H1 (cell line): Measurements from ENCODE around the gene CTAG1A.

Source experiments
- CEBPB ChIP-seq: IDR thresholded peaks from 2 replicates; pipeline ENCODE4 v1.6.1; 2012; ENCODE audit warnings: low read depth, low read length
- CHD2 ChIP-seq: IDR thresholded peaks from 2 replicates; pipeline ENCODE4 v1.6.1; 2012; ENCODE audit warnings: low read length, improper control_type of control experiment
- CREB1 ChIP-seq: IDR thresholded peaks from 2 replicates; pipeline ENCODE4 v1.6.1; 2012; ENCODE audit warnings: inconsistent platforms
- CTCF ChIP-seq, 3 experiments: IDR thresholded peaks; 1 replicate in 2 of 3; 2 replicates in 1 of 3; pipeline versions ENCODE4 v1.5.1 to v1.6.1; 2011; ENCODE audit warnings: low read length in 3 of 3, mild to moderate bottlenecking in 3 of 3, inconsistent platforms in 2 of 3, low read depth in 1 of 3, moderate library complexity in 1 of 3; ENCODE audit not compliant: insufficient read depth in 1 of 3; ENCODE audit errors: control extremely low read depth in 1 of 3
- EP300 ChIP-seq, 2 experiments: IDR thresholded peaks; 1 replicate in 1 of 2; 2 replicates in 1 of 2; pipeline ENCODE4 v1.6.1; 2011 to 2012; ENCODE audit warnings: low read depth in 2 of 2, low read length in 2 of 2, mild to moderate bottlenecking in 2 of 2, borderline replicate concordance in 1 of 2, inconsistent platforms in 1 of 2, moderate library complexity in 1 of 2
- FOSL1 ChIP-seq: IDR thresholded peaks from 2 replicates; pipeline ENCODE4 v1.6.1; 2011; ENCODE audit warnings: mild to moderate bottlenecking, low read depth, low read length, moderate library complexity; ENCODE audit not compliant: insufficient read depth
- KDM1A ChIP-seq: fragments of 200-600, 300-600 bp; sonication (generic); IDR thresholded peaks from 2 replicates; pipeline ENCODE4 v1.7.1; 2016; ENCODE audit warnings: mild to moderate bottlenecking, low read length, borderline replicate concordance
- MAX ChIP-seq: IDR thresholded peaks from 2 replicates; pipeline ENCODE4 v1.6.1; 2012; ENCODE audit warnings: inconsistent platforms
- POLR2A ChIP-seq, 2 experiments: IDR thresholded peaks; 1 replicate in 1 of 2; 2 replicates in 1 of 2; pipeline ENCODE4 v1.6.1; 2011; ENCODE audit warnings: low read depth in 2 of 2, low read length in 2 of 2, mild to moderate bottlenecking in 2 of 2; ENCODE audit errors: control extremely low read depth in 1 of 2
- POLR2AphosphoS5 ChIP-seq: IDR thresholded peaks from 2 replicates; pipeline ENCODE4 v1.6.1; 2011; ENCODE audit warnings: low read depth, low read length
- POU5F1 ChIP-seq: IDR thresholded peaks from 2 replicates; pipeline ENCODE4 v1.6.1; 2011; ENCODE audit warnings: low read depth, mild to moderate bottlenecking, low read length, moderate library complexity
- SIN3A ChIP-seq, 2 experiments: IDR thresholded peaks in 1 of 2; conservative IDR thresholded peaks in 1 of 2; 2 replicates each; pipeline ENCODE4 v1.6.1; 2011 to 2012; ENCODE audit warnings: low read length in 2 of 2, improper control_type of control experiment in 1 of 2, low read depth in 1 of 2, mild to moderate bottlenecking in 1 of 2
- TAF1 ChIP-seq: IDR thresholded peaks from 2 replicates; pipeline ENCODE4 v1.6.1; 2011; ENCODE audit warnings: mild to moderate bottlenecking, low read depth, low read length
- TEAD4 ChIP-seq: IDR thresholded peaks from 2 replicates; pipeline ENCODE4 v1.6.1; 2012; ENCODE audit warnings: low read depth, low read length, inconsistent platforms, mixed read lengths

- TF ChIP-seq EP300 (IDR thresholded peaks at IDR 0.05; ENCODE audit: borderline replicate concordance in 1 of 2, low read depth in 2 of 2, low read length in 2 of 2) (no peak), MAX (no peak), CTCF (IDR thresholded peaks at IDR 0.05; ENCODE audit: control extremely low read depth in 1 of 3, insufficient read depth in 1 of 3, low read depth in 1 of 3, low read length in 3 of 3) (no peak), CREB1 (no peak), POLR2A (IDR thresholded peaks at IDR 0.05; ENCODE audit: control extremely low read depth in 1 of 2, low read depth in 2 of 2, low read length in 2 of 2) (no peak), POLR2AphosphoS5 (no peak), FOSL1 (no peak), TAF1 (no peak), CEBPB (no peak), SIN3A (conservative IDR thresholded peaks at IDR 0.05 in 1 of 2, IDR thresholded peaks at IDR 0.05 in 1 of 2; ENCODE audit: low read depth in 1 of 2, low read length in 2 of 2) (no peak), CHD2 (no peak), KDM1A (no peak), TEAD4 (no peak), POU5F1 (no peak)
These were observed 12.3 kb downstream of the CTAG1A start for GRCh38 chrX:154597221-154597620.
